Fibroblast of peridontal ligament (primary cell): ENCODE measurements around the gene PALD1.
"Not testable (repeated sequence)": the region's sequence is repeated elsewhere in the genome, so short reads cannot be mapped to it uniquely, and the experiment has no call there.

ENCODE experiments used
- DNase-seq: peaks from one replicate; pipeline ENCODE4 v3.0.0-alpha.2; 2010; ENCODE audit errors: extremely low read depth

The PALD1 gene

GRCh38 chr10:70571636-70572439, 93.3 kb downstream of the PALD1 start:
- no peak for DNase-seq

GRCh38 chr10:70573599-70574506, 95.3 kb downstream of the PALD1 start:
- DNase-seq = no peak

- DNase-seq = no peak
Measured at GRCh38 chr10:70575486-70575873, 96.9 kb downstream of the PALD1 start.

GRCh38 chr10:70575874-70576802, 97.6 kb downstream of the PALD1 start:
- DNase-seq = peak; percentile 36

- peak; percentile 45 for DNase-seq
Measured at GRCh38 chr10:70576803-70577517, 98.4 kb downstream of the PALD1 start.

GRCh38 chr10:70578371-70578947, 99.9 kb downstream of the PALD1 start:
- DNase-seq = peak; percentile 47

GRCh38 chr10:70579234-70580002, 100.9 kb downstream of the PALD1 start:
- DNase-seq = no peak

- not testable (repeated sequence) for DNase-seq
Measured at GRCh38 chr10:70581176-70581575, 102.6 kb downstream of the PALD1 start.

- DNase-seq = no peak
Measured at GRCh38 chr10:70582793-70583668, 104.5 kb downstream of the PALD1 start.

- DNase-seq = no peak
Measured at GRCh38 chr10:70583669-70584037, 105.1 kb downstream of the PALD1 start.

- no peak for DNase-seq
Measured at GRCh38 chr10:70584366-70584765, 105.8 kb downstream of the PALD1 start.

- DNase-seq = peak; percentile 73
Measured at GRCh38 chr10:70584909-70585544, 106.5 kb downstream of the PALD1 start.

GRCh38 chr10:70585578-70586169, 107.1 kb downstream of the PALD1 start:
- no peak for DNase-seq

- DNase-seq = no peak
Measured at GRCh38 chr10:70586348-70586930, 107.9 kb downstream of the PALD1 start.

GRCh38 chr10:70587045-70587658, 108.6 kb downstream of the PALD1 start:
- DNase-seq = no peak

- DNase-seq = no peak
Measured at GRCh38 chr10:70588255-70588654, 109.7 kb downstream of the PALD1 start.
